HG03280 (cell line): Measurements from ENCODE around the gene SELENOS.

ENCODE experiments used
- ATAC-seq: cut with Tn5 transposase; IDR thresholded peaks from one replicate; pipeline ENCODE4 v1.9.1; 2021; ENCODE audit warnings: mild to moderate bottlenecking, moderate library complexity; ENCODE audit not compliant: unreplicated experiment

SELENOS gene

DNA sequence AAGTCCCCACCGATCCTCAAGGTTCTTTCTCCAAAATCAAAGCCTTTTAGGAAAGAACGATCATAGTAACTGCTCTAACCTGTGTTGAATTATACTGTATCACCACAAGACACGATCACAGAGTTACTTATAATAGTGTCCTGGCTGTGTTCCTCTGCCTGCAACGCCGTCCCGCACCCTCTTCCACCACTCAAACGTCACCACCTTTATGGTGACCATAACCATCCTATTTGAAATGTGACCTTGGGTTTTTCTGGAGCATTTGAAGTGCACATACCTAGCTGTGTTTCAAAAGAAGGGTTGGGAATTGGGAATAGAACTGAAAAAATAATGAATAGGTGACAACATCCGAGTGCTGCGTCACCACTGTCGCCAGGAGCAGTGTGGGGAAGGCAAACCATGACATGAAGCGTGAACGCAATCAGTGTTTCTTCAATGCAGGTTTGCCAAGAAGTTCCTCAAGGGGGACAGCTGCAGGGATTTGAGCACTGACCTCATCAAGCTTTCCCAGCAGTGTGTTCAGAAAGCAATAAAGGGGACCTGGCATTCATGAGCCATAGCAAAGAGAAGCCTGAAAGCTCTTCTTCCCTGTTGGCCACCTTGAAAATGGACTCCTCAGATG is 769 bp upstream of the SELENOS start:
- no peak for ATAC-seq

- peak; percentile 31 for ATAC-seq
Observed at GRCh38 chr15:101276501-101277037, 716 bp downstream of the SELENOS start.

- peak; percentile 30 for ATAC-seq
Observed at GRCh38 chr15:101275018-101275417, 2.3 kb downstream of the SELENOS start.

DNA sequence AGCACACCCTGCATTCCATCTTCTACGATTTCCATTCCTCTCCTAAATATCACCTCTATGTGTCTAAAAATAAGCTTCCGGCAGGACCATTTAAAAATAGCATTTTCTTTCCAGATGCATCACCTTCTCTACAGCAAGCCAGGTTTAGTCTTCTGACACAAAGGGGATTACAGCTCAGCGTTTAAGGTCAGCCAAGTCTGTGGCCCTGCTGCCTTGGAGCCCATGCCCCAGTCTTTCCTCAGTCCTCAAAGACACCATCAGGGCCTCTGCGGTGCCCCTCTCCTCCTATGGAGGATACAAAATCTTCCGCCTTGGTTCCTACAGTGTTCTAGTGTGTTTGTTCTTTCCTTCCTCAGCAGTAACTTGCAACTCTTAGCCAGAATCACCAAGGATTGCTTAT is 3.8 kb downstream of the SELENOS start:
- ATAC-seq, result no peak

GRCh38 chr15:101272584-101272983 is 4.7 kb downstream of the SELENOS start:
- no peak for ATAC-seq

DNA sequence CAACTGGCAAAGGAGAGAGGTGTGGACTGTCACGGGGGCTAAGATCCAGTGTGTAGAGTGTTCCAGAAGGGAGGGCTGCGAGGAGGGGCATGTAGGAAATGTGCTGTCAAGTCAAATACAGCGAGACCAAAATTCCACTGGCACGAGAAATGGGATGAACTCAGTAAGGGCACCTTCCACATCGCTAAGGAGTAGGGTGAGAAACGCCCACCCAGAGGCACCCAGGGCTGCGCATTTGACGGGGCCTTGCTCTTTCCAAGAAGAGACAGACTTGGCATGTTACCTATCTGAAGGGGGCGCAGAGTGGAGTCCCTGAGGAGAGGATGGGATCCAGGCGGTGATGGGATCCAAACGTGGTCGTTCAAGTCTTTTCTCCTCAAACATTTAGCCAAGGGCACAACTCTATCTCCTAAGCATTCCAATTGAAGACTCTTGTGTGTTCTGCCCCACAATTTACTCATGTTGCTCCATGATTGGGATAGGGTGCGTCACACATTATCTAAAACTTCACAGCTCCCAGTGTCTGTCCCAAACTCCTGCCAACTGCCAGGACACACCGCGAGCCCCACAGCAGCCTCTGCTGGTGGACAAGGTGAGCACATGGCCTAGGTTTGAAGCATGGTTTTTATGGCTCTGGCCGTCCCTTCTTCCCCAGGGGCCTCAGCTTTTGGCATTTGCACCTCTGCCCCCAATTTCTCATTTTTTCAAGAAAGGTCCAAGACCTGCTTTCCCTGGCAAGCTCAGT is 7.6 kb downstream of the SELENOS start:
- ATAC-seq, result no peak

DNA sequence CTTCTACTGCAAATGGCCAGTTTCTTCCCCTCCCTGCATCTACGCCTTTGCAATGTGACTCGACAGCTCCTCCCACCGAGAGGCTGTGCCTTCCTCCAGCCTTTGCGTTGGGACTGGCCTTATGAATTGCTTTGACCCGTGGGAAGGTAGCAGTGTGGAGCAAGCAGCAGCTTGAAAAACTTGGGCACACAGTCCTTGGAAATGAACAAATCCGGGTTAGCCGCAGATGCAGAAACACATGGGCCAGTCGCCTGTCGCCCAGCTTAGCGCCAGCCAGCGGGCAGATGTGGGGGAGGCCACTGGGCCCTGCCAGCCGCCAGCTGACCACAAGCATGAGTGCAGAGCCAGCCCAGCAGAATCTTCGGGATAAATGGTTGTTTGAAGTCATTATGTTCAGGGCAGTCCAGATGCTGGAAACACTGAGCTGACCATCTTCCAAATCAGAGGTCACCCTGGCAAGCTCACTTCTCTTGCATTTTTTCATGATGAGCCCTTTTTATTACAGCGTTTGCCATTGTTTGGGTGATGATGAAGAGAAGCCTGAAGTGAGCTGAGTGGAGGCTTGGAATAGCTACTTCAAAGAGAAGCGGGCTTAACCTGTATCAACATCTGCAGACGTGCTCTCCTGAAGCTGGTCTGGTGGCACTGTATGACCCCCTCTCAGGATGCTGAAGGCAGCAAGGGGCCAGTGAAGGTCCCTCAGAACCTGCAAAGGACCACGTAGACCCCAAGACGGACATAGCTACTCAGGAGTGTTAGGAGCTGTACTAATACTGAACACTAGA is 9.8 kb downstream of the SELENOS start:
- ATAC-seq, result no peak

DNA sequence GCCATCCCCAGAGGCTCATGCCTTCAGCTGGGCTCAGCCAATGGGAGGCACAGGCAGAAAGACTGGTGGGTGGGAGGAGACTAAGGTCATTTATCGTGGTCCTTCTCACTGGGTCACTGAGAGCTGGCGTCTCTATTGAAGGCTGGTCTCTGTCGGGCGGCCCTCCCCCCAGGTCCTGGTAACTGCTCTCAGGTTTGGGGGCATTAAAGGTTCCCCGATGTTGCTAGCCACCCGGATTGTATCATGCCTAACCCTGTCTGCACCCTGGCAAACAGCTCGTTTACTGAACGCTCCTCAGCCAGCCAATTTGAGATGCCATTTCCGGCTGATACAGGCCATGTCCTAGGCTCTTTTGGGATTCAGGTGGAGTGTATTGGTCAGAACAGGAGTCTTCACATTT is 10.5 kb downstream of the SELENOS start:
- ATAC-seq, result no peak

DNA sequence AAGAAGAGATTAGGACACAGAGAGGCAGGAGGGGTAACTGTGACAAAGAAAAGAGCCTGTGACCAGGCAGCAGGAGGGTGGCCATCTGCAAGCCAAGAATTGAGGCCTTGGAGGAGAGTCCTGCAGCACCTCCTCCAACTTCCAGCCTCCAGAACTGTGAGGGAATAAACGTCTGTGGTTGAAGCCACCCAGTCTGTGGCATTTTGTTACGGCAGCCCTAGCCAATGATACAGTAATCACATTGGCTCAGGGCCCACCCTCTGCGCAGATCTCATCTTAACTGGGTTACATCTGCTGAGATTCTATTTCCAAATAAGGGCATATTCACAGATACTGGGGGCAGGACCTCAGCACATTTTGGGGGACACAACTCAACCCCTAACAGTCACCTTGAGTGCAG is 11.3 kb downstream of the SELENOS start:
- no peak for ATAC-seq

- ATAC-seq, result no peak
Observed at GRCh38 chr15:101264911-101265641, 12.2 kb downstream of the SELENOS start.

GRCh38 chr15:101264011-101264410 is 13.3 kb downstream of the SELENOS start:
- ATAC-seq, result no peak

- ATAC-seq, result no peak
Observed at GRCh38 chr15:101262551-101262950, 14.7 kb downstream of the SELENOS start.

- peak; percentile 73 for ATAC-seq
Observed at GRCh38 chr15:101258238-101259144, 18.8 kb downstream of the SELENOS start.

DNA sequence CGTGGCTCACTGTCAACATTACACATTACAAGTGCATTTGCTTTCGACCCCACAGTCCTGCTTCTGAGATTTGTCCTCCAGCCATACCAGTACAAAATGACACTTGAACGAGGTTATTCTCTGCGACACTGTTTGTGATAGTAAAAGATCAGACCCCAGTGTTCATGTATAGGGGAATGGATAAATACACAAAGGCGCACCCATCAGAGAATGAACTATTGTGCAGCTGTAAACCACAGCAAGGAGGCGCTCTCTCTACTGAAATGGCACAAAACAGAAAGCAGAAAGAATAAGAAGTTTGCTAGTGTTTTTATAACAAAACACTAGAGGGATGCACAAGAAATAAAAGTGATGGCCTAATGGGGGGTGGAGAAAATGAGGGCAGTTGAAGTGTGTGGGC is 20.5 kb downstream of the SELENOS start:
- ATAC-seq, result no peak

DNA sequence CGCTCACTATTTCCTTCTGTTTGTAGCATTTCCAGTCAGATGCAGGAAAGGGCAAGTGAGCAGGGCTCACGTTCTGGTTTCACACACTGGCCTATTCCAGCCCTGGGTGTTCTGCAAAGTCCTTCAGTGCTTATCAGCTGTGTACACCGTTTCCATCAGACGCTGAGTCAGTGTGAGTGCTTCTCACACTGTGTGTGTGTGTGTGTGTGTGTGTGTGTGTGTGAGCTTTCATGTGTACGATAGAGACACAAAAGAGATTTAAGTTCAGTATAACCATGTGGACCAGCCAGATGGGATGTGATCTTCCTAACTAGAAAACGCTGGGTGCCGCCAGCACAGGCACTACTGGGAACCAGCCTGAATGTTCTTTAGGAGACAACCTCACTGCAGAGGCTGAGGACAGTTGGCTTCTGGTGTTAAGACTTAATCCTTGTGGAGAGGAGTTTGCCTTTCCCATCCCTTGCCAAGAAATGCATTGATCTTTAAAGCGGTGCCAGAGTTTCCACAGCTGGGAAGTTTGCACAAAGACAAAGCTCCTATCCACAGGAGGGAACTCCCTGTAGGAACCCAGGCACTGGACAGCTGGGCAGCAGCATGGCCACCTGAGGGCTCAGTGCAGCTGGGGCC is 21.6 kb downstream of the SELENOS start:
- no peak for ATAC-seq

DNA sequence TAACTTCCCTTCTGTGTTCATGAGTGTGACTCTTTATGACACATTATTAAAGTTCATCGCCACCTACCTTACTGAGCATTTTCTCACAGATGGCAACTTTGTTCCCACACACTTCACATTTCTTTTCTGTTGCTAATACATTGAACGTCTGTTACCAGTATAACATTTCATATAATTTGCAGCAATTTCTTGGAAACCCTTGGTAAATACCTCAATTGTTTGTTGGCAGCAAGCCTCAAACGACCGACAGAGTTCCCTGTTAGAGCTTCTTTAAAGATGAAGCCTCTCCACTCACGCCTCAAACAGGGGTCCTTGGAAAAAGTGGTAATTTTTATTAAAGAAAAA is 22.3 kb downstream of the SELENOS start:
- ATAC-seq, result no peak

- no peak for ATAC-seq
Observed at GRCh38 chr15:101254157-101255050, 22.9 kb downstream of the SELENOS start.

GRCh38 chr15:101252836-101253235 is 24.4 kb downstream of the SELENOS start:
- ATAC-seq, result no peak
